ENCODE results near the gene NTSR1. TPM values are rescaled to one million over a fixed set of nuclear protein-coding genes. Genes with fewer than 3 reads are reported as not detected.

The NTSR1 gene
- total RNA-seq, 4 donors from 2014 or later, result 0.76 TPM; not detected in 3

DNA sequence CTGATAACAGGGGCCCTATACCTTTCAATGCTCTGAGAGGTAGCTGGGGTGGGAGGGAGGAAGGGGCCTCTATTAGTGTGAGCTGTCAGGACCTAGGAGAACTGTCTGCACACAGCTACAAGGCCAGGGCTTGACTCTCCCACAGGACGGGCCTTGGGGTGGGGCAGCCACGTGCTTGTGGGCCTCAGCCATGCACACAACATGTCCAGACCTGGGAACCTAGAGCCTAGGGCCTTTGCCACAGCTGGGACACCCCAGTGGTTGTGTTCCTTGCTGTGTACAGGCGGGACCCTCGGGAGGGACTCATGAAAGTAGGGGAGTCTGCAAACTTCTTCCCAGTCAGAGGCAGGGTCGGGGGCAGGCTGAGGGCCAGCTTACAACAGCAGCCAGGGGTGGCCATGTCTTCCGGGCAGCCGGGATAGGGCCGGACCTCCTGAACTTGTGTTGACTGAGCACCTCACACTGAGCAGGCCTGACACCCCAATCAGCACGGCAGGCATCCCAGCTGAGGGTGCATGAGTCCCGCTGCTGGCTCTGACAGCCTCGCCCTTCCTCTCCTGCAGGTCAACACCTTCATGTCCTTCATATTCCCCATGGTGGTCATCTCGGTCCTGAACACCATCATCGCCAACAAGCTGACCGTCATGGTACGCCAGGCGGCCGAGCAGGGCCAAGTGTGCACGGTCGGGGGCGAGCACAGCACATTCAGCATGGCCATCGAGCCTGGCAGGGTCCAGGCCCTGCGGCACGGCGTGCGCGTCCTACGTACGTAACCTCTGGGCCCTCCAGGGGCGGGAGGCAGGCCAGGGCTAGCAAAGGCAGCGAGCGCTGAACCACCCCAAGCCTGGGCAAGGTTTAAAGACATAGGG lies 45.7 kb downstream of the NTSR1 start:
- no peak for DNase-seq
- Histone ChIP-seq H3K4me1 (no peaks in the 10 kb centered on the region), H3K27me3 (no peaks in the 10 kb centered on the region), H3K4me3 (no peak overlapping the region), H3K36me3 (no peaks in the 10 kb centered on the region), H3K9me3 (no peaks in the 10 kb centered on the region), H3K27ac (no peak overlapping the region)
- no peak for TF ChIP-seq POLR2A (IDR thresholded peaks at IDR 0.05)
- TF ChIP-seq, protein P1, sequence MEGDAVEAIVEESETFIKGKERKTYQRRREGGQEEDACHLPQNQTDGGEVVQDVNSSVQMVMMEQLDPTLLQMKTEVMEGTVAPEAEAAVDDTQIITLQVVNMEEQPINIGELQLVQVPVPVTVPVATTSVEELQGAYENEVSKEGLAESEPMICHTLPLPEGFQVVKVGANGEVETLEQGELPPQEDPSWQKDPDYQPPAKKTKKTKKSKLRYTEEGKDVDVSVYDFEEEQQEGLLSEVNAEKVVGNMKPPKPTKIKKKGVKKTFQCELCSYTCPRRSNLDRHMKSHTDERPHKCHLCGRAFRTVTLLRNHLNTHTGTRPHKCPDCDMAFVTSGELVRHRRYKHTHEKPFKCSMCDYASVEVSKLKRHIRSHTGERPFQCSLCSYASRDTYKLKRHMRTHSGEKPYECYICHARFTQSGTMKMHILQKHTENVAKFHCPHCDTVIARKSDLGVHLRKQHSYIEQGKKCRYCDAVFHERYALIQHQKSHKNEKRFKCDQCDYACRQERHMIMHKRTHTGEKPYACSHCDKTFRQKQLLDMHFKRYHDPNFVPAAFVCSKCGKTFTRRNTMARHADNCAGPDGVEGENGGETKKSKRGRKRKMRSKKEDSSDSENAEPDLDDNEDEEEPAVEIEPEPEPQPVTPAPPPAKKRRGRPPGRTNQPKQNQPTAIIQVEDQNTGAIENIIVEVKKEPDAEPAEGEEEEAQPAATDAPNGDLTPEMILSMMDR (IDR thresholded peaks at IDR 0.05), result no peak

DNA sequence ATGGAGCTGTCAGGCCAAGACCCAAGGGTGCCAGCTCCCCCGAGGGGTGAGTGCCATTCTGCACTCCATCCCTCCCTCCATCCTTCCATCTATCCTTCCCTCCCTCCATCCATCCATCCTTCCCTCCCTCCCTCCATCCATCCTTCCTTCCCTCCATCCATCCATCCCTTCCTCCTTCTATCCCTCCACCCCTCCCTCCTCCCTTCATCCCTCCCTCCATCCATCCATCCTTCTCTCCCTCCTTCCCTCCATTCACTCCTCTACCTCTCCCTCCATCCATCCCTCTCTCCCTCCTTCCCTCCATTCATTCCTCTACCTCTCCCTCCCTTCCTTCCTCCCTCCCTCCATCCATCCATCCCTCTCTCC lies 46.3 kb downstream of the NTSR1 start:
- DNase-seq, result no peak
- Histone ChIP-seq H3K9me3 (no peaks in the 10 kb centered on the region), H3K4me3 (no peak overlapping the region), H3K4me1 (no peaks in the 10 kb centered on the region), H3K27me3 (no peaks in the 10 kb centered on the region), H3K27ac (no peak overlapping the region), H3K36me3 (no peaks in the 10 kb centered on the region)
- TF ChIP-seq POLR2A (IDR thresholded peaks at IDR 0.05), result no peak
- TF ChIP-seq, protein P1 (IDR thresholded peaks at IDR 0.05), result no peak

DNA sequence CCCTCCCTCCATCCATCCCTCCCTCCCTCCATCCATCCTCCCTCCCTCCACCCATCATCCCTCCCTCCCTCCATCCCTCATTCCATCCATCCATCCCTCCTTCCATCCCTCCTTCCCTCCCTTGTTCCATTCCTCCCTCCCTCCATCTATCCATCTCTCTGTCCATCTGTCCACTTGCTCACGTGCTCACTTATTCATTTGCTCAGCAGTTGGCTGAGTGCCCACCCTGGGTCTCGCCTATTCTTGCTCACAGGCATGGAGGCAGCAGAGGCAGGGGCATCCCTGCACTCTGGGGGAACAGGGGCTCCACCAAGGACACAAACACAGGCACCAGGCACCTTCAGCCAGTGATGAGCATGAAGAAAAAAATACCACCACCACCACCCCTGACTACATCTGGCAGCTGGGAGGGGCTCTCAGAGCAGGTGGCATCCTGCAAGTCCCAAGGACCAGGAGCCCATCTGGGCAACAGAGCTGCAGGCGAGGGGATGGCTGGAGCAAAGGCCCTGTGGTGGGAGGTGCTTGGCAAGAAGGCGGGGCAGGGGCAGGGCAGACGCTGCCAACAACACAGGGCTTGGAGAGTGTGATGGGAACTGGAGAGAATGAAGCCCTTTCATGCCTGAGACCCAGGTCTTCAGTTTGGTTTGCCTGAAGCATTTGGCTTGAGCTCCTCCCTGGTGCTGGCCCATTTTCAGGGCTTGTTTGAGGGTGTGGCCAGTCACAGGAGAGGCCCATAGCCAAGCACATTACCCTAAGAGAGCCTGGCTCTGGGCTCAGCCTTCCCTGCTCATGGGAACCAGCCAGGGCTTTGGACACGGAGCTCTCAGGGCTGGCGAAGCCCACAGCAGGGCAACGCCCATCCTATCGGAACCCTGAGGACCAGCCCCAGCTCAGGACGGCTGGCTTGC lies 47.4 kb downstream of the NTSR1 start:
- Histone ChIP-seq H3K27me3 (no peaks in the 10 kb centered on the region), H3K36me3 (no peaks in the 10 kb centered on the region)
- DNase-seq, result no peak

DNA sequence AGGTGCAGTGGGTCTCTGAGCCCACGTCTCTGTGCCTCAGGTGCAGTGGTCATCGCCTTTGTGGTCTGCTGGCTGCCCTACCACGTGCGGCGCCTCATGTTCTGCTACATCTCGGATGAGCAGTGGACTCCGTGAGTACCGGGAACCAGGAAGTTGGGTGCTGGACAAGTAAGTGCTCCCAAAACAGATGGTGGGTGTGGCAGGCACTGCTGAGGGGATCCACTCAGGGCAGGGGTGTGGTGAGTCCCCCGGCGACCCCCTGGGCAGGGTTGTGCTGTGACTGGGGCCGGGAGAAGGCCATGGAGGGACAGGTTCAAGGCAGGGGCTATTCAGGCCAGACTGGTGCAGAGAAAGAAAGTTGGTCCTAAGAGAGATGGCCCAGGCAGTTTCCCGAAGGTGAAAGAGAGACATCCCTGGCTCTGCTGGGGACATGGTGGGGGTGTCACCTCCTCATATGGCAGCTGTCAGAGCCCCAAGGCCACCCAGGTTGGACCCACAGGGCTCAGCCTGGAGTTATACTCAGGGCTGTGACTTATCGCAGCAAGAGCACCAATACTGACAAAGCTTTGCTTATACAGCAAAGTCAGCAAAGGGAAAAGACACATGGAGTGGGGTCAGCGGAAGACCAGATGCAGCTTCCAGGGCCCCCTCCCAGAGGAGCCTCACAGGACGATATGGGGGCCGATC lies 49.7 kb downstream of the NTSR1 start:
- Histone ChIP-seq H3K4me1 (no peaks in the 10 kb centered on the region), H3K27me3 (no peaks in the 10 kb centered on the region), H3K27ac (no peak overlapping the region), H3K36me3 (no peaks in the 10 kb centered on the region), H3K9me3 (no peaks in the 10 kb centered on the region), H3K4me3 (no peak overlapping the region)
- TF ChIP-seq, protein P1 (IDR thresholded peaks at IDR 0.05), result no peak
- TF ChIP-seq POLR2A (IDR thresholded peaks at IDR 0.05), result no peak
- no peak for DNase-seq

More for the DNA sequence above, 47.4 kb downstream of the NTSR1 start:
- H3K4me1 ChIP-seq, result no peaks in the 10 kb centered on the region
- no peak overlapping the region for H3K4me3 ChIP-seq
- TF ChIP-seq, protein P1 (IDR thresholded peaks at IDR 0.05), result no peak
- TF ChIP-seq POLR2A (IDR thresholded peaks at IDR 0.05), result no peak
- H3K9me3 ChIP-seq, result no peaks in the 10 kb centered on the region
- no peak overlapping the region for H3K27ac ChIP-seq

DNA sequence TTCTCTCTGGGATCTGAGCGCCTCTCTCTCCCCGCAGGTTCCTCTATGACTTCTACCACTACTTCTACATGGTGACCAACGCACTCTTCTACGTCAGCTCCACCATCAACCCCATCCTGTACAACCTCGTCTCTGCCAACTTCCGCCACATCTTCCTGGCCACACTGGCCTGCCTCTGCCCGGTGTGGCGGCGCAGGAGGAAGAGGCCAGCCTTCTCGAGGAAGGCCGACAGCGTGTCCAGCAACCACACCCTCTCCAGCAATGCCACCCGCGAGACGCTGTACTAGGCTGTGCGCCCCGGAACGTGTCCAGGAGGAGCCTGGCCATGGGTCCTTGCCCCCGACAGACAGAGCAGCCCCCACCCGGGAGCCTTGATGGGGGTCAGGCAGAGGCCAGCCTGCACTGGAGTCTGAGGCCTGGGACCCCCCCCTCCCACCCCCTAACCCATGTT lies 51.4 kb downstream of the NTSR1 start:
- H3K4me3 ChIP-seq, result no peak overlapping the region
- no peaks in the 10 kb centered on the region for H3K4me1 ChIP-seq
- no peaks in the 10 kb centered on the region for H3K27me3 ChIP-seq
- no peak for DNase-seq
- no peak overlapping the region for H3K27ac ChIP-seq
- no peaks in the 10 kb centered on the region for H3K9me3 ChIP-seq
- TF ChIP-seq, protein P1 (IDR thresholded peaks at IDR 0.05), result no peak
- no peak for TF ChIP-seq POLR2A (IDR thresholded peaks at IDR 0.05)
- H3K36me3 ChIP-seq, result no peaks in the 10 kb centered on the region

Data from Peyer's patch (tissue), 4 donors.